ENCODE results near the gene STAB2.
"Not testable (repeated sequence)": the region's sequence is repeated elsewhere in the genome, so short reads cannot be mapped to it uniquely, and the experiment has no call there.

STAB2 gene

GRCh38 chr12:103642240-103642864, 55.3 kb downstream of the STAB2 start:
- no peak for DNase-seq (ENCODE audit: low read depth in 3 of 3, low spot score in 1 of 3)

- DNase-seq (ENCODE audit: low read depth in 3 of 3, low spot score in 1 of 3), result no peak
Measured at GRCh38 chr12:103645202-103645601, 58.1 kb downstream of the STAB2 start.

GRCh38 chr12:103647267-103647666, 60.2 kb downstream of the STAB2 start:
- no peak for DNase-seq (ENCODE audit: low read depth in 3 of 3, low spot score in 1 of 3)

- no peak for DNase-seq (ENCODE audit: low read depth in 3 of 3, low spot score in 1 of 3)
Measured at GRCh38 chr12:103652808-103653207, 65.7 kb downstream of the STAB2 start.

- not testable (repeated sequence) for DNase-seq (ENCODE audit: low read depth in 3 of 3, low spot score in 1 of 3)
Measured at GRCh38 chr12:103653568-103654173, 66.6 kb downstream of the STAB2 start.

GRCh38 chr12:103654816-103655215, 67.7 kb downstream of the STAB2 start:
- DNase-seq (ENCODE audit: low read depth in 3 of 3, low spot score in 1 of 3), result no peak

GRCh38 chr12:103656291-103656690, 69.2 kb downstream of the STAB2 start:
- no peak for DNase-seq (ENCODE audit: low read depth in 3 of 3, low spot score in 1 of 3)

GRCh38 chr12:103657331-103657730, 70.3 kb downstream of the STAB2 start:
- DNase-seq (ENCODE audit: low read depth in 3 of 3, low spot score in 1 of 3), result no peak

- no peak for DNase-seq (ENCODE audit: low read depth in 3 of 3, low spot score in 1 of 3)
Measured at GRCh38 chr12:103664626-103665025, 77.6 kb downstream of the STAB2 start.

- no peak for DNase-seq (ENCODE audit: low read depth in 3 of 3, low spot score in 1 of 3)
Measured at GRCh38 chr12:103665971-103666370, 78.9 kb downstream of the STAB2 start.

- DNase-seq (ENCODE audit: low read depth in 3 of 3, low spot score in 1 of 3), result no peak
Measured at GRCh38 chr12:103667125-103667524, 80.1 kb downstream of the STAB2 start.

- no peak for DNase-seq (ENCODE audit: low read depth in 3 of 3, low spot score in 1 of 3)
Measured at GRCh38 chr12:103668520-103668919, 81.4 kb downstream of the STAB2 start.

- no peak for DNase-seq (ENCODE audit: low read depth in 3 of 3, low spot score in 1 of 3)
Measured at GRCh38 chr12:103671367-103671766, 84.3 kb downstream of the STAB2 start.

GRCh38 chr12:103672401-103673119, 85.5 kb downstream of the STAB2 start:
- no peak for DNase-seq (ENCODE audit: low read depth in 3 of 3, low spot score in 1 of 3)

- DNase-seq (ENCODE audit: low read depth in 3 of 3, low spot score in 1 of 3), result no peak
Measured at GRCh38 chr12:103673487-103673886, 86.4 kb downstream of the STAB2 start.

GRCh38 chr12:103673891-103674375, 86.9 kb downstream of the STAB2 start:
- DNase-seq (ENCODE audit: low read depth in 3 of 3, low spot score in 1 of 3), result no peak

- no peak for DNase-seq (ENCODE audit: low read depth in 3 of 3, low spot score in 1 of 3)
Measured at GRCh38 chr12:103676893-103677292, 89.8 kb downstream of the STAB2 start.

GRCh38 chr12:103677341-103677740, 90.3 kb downstream of the STAB2 start:
- DNase-seq (ENCODE audit: low read depth in 3 of 3, low spot score in 1 of 3), result no peak

GRCh38 chr12:103677905-103678304, 90.8 kb downstream of the STAB2 start:
- DNase-seq (ENCODE audit: low read depth in 3 of 3, low spot score in 1 of 3), result no peak

- no peak for DNase-seq (ENCODE audit: low read depth in 3 of 3, low spot score in 1 of 3)
Measured at GRCh38 chr12:103679421-103680170, 92.5 kb downstream of the STAB2 start.

- DNase-seq (ENCODE audit: low read depth in 3 of 3, low spot score in 1 of 3), result no peak
Measured at GRCh38 chr12:103680591-103681141, 93.6 kb downstream of the STAB2 start.
